ENCODE data around the gene APEX1.
A peak's percentile ranks its signal among the peaks of the same experiment; 100 is the strongest.

Gene APEX1

DNA sequence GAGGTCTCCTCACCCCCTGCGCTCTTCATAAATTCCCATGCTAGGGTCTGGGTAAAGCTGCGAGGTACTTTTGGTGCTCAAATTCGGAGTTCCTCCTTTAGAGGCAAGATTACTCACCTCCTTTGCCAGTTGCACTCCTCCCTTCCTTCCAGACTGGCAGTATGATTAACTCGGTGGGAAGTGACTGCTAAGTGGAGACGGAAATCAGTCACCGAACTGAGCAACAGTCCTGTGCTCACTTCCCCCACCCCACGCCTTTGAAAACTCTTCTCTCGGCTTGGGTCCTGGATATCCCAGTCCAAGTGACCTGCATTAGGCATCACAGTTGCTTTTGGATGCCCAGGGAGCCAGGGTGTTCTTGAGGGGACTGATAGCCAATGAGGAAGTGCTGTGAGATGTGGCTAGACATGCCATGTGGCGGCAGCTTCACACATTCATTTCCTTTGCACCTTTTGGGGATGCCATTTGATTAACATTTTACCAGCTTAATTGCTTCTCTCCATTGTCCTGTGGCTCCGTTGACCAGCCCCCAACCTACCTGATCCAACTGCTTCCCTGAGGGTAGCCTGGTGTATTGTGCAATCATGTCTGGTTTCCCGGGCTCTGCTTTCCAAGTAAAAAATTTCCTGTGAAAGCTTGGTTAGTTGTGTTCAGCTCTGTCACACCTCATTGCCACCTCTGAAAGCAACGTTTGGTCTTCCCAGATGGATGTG is 15.0 kb downstream of the APEX1 start:
- TF ChIP-seq SPI1 (IDR thresholded peaks at IDR 0.05; ENCODE audit: low read depth, low read length): peak; percentile 83
- TF ChIP-seq PAX5 (IDR thresholded peaks at IDR 0.05; ENCODE audit: insufficient read depth, low read length, severe bottlenecking): no peak

GRCh38 chr14:20470603-20470901 is 15.5 kb downstream of the APEX1 start:
- FAIRE-seq (no peak), DNase-seq (ENCODE audit: insufficient read length, low spot score) (no peak)
- TF ChIP-seq POLR2A (IDR thresholded peaks at IDR 0.05; ENCODE audit: low read depth, low read length) (no peak), TAF1 (IDR thresholded peaks at IDR 0.05; ENCODE audit: low read depth, low read length) (no peak), POLR2AphosphoS5 (IDR thresholded peaks at IDR 0.05; ENCODE audit: low read depth, low read length) (no peak), SPI1 (IDR thresholded peaks at IDR 0.05; ENCODE audit: low read depth, low read length) (no peak)

More for the DNA sequence above, 15.0 kb downstream of the APEX1 start:
- FAIRE-seq (peak; percentile 55), DNase-seq (ENCODE audit: insufficient read length, low spot score) (peak; percentile 34)

DNA sequence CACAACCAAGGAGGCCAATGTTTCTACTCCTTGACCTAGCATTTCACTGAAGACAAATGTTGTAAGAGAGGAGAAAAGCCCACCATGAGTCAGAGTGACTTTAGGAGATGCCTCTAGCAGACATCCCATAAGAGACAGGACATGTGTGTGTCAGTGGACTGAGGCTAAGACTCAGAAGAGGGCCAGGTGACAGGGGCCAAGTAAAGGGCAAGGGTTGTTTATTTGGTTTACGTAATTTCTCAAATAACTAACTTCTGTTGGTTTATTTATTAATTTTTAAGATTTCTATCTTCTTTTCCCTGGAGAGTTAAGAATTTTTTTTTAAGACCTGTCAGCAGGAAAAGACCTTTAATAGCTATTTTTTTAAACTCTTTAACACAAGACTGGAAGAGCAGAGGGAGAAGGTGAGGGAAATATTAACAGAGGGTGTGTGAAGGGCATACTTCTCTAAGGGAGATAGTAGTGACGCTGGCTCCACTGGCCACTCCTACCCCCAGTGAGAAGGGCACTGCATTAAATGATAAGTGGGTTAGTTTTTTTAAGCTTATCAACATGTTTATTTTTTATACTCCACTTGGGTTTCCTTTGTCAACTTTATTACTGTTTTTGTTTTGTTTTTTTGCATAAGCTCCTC is 17.6 kb downstream of the APEX1 start:
- FAIRE-seq (no peak), DNase-seq (ENCODE audit: insufficient read length, low spot score) (no peak)
- TF ChIP-seq TAF1 (IDR thresholded peaks at IDR 0.05; ENCODE audit: low read depth, low read length): no peak
- TF ChIP-seq PAX5 (IDR thresholded peaks at IDR 0.05; ENCODE audit: insufficient read depth, low read length, severe bottlenecking): no peak
- TF ChIP-seq POU2F2 (IDR thresholded peaks at IDR 0.05; ENCODE audit: low read depth, low read length): no peak
- no peak for TF ChIP-seq SPI1 (IDR thresholded peaks at IDR 0.05; ENCODE audit: low read depth, low read length)
- TF ChIP-seq POLR2A (IDR thresholded peaks at IDR 0.05; ENCODE audit: low read depth, low read length): no peak
- TF ChIP-seq POLR2AphosphoS5 (IDR thresholded peaks at IDR 0.05; ENCODE audit: low read depth, low read length): no peak

DNA sequence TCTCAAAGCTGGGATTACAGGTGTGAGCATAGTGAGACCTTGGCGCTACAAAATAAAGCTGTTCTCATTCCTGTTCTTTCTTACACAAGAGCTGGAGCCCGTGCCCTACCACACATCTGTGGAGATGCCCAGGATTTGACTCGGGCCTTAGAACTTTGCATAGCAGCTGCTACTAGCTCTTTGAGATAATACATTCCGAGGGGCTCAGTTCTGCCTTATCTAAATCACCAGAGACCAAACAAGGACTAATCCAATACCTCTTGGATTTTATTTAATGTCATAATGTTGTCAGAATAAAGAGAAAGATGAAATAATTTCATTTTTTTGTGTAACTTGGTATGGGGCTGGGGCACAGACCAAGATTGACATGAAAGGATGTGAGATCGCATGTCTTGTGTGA is 21.8 kb downstream of the APEX1 start:
- DNase-seq (ENCODE audit: insufficient read length, low spot score) (no peak), FAIRE-seq (no peak)
- TF ChIP-seq SPI1 (IDR thresholded peaks at IDR 0.05; ENCODE audit: low read depth, low read length) (no peak), PAX5 (IDR thresholded peaks at IDR 0.05; ENCODE audit: insufficient read depth, low read length, severe bottlenecking) (no peak), POLR2AphosphoS5 (IDR thresholded peaks at IDR 0.05; ENCODE audit: low read depth, low read length) (no peak), TAF1 (IDR thresholded peaks at IDR 0.05; ENCODE audit: low read depth, low read length) (no peak), POU2F2 (IDR thresholded peaks at IDR 0.05; ENCODE audit: low read depth, low read length) (no peak)

GRCh38 chr14:20477211-20477876 is 22.3 kb downstream of the APEX1 start:
- TF ChIP-seq POU2F2 (IDR thresholded peaks at IDR 0.05; ENCODE audit: low read depth, low read length) (no peak), SPI1 (IDR thresholded peaks at IDR 0.05; ENCODE audit: low read depth, low read length) (peak; percentile 59)
- no peak for FAIRE-seq

DNA sequence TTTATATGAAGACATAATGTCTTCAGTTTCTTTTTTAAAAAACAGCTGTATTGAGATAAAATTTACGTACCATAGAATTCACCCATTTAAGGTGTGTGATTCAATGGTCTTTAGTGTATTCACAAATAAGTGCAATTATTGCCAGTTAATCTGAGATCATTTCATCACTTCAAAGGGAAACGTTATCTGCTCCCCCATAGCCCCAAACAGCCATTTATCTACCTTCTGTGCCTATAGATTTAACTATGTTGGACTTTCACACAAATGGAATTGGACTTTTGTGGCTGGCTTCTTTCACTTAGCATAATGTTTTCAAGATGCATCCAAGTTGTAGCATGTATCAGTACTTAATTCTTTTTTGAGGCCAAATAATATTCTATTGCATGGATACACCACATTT is 23.9 kb downstream of the APEX1 start:
- DNase-seq (ENCODE audit: insufficient read length, low spot score) (no peak), FAIRE-seq (no peak)
- no peak for TF ChIP-seq TAF1 (IDR thresholded peaks at IDR 0.05; ENCODE audit: low read depth, low read length)
- TF ChIP-seq POU2F2 (IDR thresholded peaks at IDR 0.05; ENCODE audit: low read depth, low read length): no peak
- TF ChIP-seq PAX5 (IDR thresholded peaks at IDR 0.05; ENCODE audit: insufficient read depth, low read length, severe bottlenecking): no peak
- no peak for TF ChIP-seq POLR2A (IDR thresholded peaks at IDR 0.05; ENCODE audit: low read depth, low read length)
- TF ChIP-seq SPI1 (IDR thresholded peaks at IDR 0.05; ENCODE audit: low read depth, low read length): no peak
- TF ChIP-seq POLR2AphosphoS5 (IDR thresholded peaks at IDR 0.05; ENCODE audit: low read depth, low read length): no peak

More at GRCh38 chr14:20477211-20477876, 22.3 kb downstream of the APEX1 start:
- DNase-seq (ENCODE audit: insufficient read length, low spot score): no peak

DNA sequence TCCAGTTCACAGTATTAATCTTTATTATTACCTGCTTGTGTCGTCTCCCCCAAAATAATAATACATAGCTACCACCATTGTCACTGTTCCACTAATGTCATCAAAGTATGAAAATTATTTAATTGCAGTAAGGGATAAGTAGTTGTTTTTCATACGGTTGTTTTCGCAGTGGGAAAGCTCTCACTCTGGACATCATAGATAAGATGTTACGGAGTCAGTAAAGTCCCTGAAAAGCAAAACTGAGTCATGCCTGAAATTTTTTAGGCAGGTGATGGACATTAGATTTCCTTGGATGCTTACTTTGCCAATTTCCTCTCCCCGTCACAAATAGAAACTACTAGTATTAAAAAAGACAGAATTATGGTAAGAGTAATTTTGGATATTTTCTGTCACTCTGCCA is 27.4 kb downstream of the APEX1 start:
- no peak for FAIRE-seq
- no peak for DNase-seq (ENCODE audit: insufficient read length, low spot score)
- TF ChIP-seq SPI1 (IDR thresholded peaks at IDR 0.05; ENCODE audit: low read depth, low read length) (no peak), PAX5 (IDR thresholded peaks at IDR 0.05; ENCODE audit: insufficient read depth, low read length, severe bottlenecking) (no peak), POLR2AphosphoS5 (IDR thresholded peaks at IDR 0.05; ENCODE audit: low read depth, low read length) (no peak), POLR2A (IDR thresholded peaks at IDR 0.05; ENCODE audit: low read depth, low read length) (no peak), TAF1 (IDR thresholded peaks at IDR 0.05; ENCODE audit: low read depth, low read length) (no peak), POU2F2 (IDR thresholded peaks at IDR 0.05; ENCODE audit: low read depth, low read length) (no peak)

DNA sequence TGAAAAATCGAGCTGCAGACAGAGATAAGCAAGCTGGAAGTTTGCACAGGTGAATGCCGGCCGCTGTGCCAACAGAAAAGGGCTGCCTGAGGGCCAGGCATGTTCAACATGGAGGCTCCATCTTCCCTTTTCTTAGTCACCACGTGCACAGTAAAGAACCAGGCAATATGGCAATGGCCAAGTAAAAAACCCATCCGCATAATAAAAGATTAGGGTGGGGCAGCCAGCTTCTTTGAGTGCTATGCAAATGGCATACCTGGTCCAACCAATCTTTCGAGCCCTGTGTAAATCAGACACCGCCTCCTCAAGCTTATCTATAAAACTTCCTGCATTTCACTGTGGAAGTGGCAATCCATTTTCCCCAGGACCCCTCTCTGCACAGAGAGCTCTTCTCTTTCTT is 30.9 kb downstream of the APEX1 start:
- TF ChIP-seq POU2F2 (IDR thresholded peaks at IDR 0.05; ENCODE audit: low read depth, low read length): no peak
- no peak for TF ChIP-seq POLR2AphosphoS5 (IDR thresholded peaks at IDR 0.05; ENCODE audit: low read depth, low read length)
- TF ChIP-seq TAF1 (IDR thresholded peaks at IDR 0.05; ENCODE audit: low read depth, low read length): no peak
- no peak for TF ChIP-seq POLR2A (IDR thresholded peaks at IDR 0.05; ENCODE audit: low read depth, low read length)
- TF ChIP-seq SPI1 (IDR thresholded peaks at IDR 0.05; ENCODE audit: low read depth, low read length): no peak
- no peak for TF ChIP-seq PAX5 (IDR thresholded peaks at IDR 0.05; ENCODE audit: insufficient read depth, low read length, severe bottlenecking)
- no peak for FAIRE-seq
- DNase-seq (ENCODE audit: insufficient read length, low spot score): no peak

GRCh38 chr14:20486684-20487395 is 31.8 kb downstream of the APEX1 start:
- DNase-seq (ENCODE audit: insufficient read length, low spot score) (no peak), FAIRE-seq (peak; percentile 45)
- no peak for TF ChIP-seq POLR2AphosphoS5 (IDR thresholded peaks at IDR 0.05; ENCODE audit: low read depth, low read length)
- TF ChIP-seq POU2F2 (IDR thresholded peaks at IDR 0.05; ENCODE audit: low read depth, low read length): no peak
- TF ChIP-seq TAF1 (IDR thresholded peaks at IDR 0.05; ENCODE audit: low read depth, low read length): no peak
- no peak; the same call in 1 of the 2 replicates for TF ChIP-seq SPI1 (IDR thresholded peaks at IDR 0.05; ENCODE audit: low read depth, low read length)
